Endothelial cell of umbilical vein (primary cell): ENCODE data around the gene SLC2A6. TPM values are rescaled to one million over a fixed set of nuclear protein-coding genes. Genes with fewer than 3 reads are reported as not detected.

Source experiments
- BruUV-seq: library from RNA; stranded (reverse); fragments of 400-500 nt; replicated peaks from 2 replicates; lab custom pipeline; 2021; lab: Mats Ljungman, UMichigan
- CTCF ChIA-PET: fragments of 300-600, 350-600 bp; sonication (Branson Sonifier 250); formaldehyde crosslinking; loops from one replicate; lab custom pipeline; 2021; ENCODE audit warnings: antibody characterized with exemption, inconsistent platforms; lab: Charles Lee
- POLR2A ChIA-PET: fragments of 300-600, 350-600 bp; sonication (Branson Sonifier 250); formaldehyde crosslinking; loops from one replicate; lab custom pipeline; 2021; ENCODE audit warnings: antibody characterized with exemption, inconsistent platforms; lab: Charles Lee
- DNase-seq: peaks from one replicate; pipeline ENCODE4 v3.0.0-alpha.2; 2011; ENCODE audit warnings: low read depth, low spot score
- FAIRE-seq: peaks from 2 replicates; lab custom pipeline; 2011; peaks lifted over from hg19 to GRCh38; lab: Jason Lieb, UNC
- H2AFZ ChIP-seq: 2 replicates; pipeline ENCODE4 v1.6.0; 2012; ENCODE audit warnings: low read depth, low read length, control low read depth, inconsistent platforms
- H3K27ac ChIP-seq: 2 replicates; pipeline ENCODE4 v1.5.1; 2011; ENCODE audit warnings: low read depth, mild to moderate bottlenecking, control low read depth, low read length, moderate library complexity; ENCODE audit not compliant: insufficient read depth
- H3K27me3 ChIP-seq, 2 experiments: 2 replicates each; pipeline versions ENCODE4 v1.6.0 to v1.6.1; 2011; ENCODE audit warnings: low read length in 2 of 2, mixed read lengths in 1 of 2; ENCODE audit not compliant: control insufficient read depth in 2 of 2, insufficient read depth in 2 of 2
- H3K36me3 ChIP-seq, 2 experiments: 2 replicates in 1 of 2; 3 replicates in 1 of 2; pipeline ENCODE4 v1.5.1; 2011; ENCODE audit warnings: low read length in 2 of 2, mild to moderate bottlenecking in 1 of 2, moderate library complexity in 1 of 2; ENCODE audit not compliant: control insufficient read depth in 2 of 2, insufficient read depth in 2 of 2; ENCODE audit errors: extremely low read depth in 1 of 2
- H3K4me1 ChIP-seq: 3 replicates; pipeline ENCODE4 v1.5.1; 2011; ENCODE audit warnings: mild to moderate bottlenecking, low read length; ENCODE audit not compliant: control insufficient read depth, insufficient read depth; ENCODE audit errors: extremely low read depth
- H3K4me2 ChIP-seq: 2 replicates; pipeline ENCODE4 v1.6.1; 2011; ENCODE audit warnings: low read length, control low read depth, mixed read lengths; ENCODE audit not compliant: insufficient read depth
- H3K4me3 ChIP-seq, 3 experiments: fragments of 200-600 bp in 1 of 3; sonication (generic), shearing (Covaris generic) in 1 of 3; replicated peaks in 1 of 3; 2 replicates each; pipeline ENCODE4 v1.5.1; 2011 to 2016; ENCODE audit warnings: control low read depth in 3 of 3, low read length in 3 of 3, mild to moderate bottlenecking in 2 of 3, inconsistent platforms in 1 of 3, low read depth in 1 of 3, moderate library complexity in 1 of 3; ENCODE audit not compliant: insufficient read depth in 1 of 3
- H3K79me2 ChIP-seq: 2 replicates; pipeline ENCODE4 v1.6.0; 2012; ENCODE audit warnings: low read length, inconsistent platforms; ENCODE audit not compliant: control insufficient read depth, insufficient read depth
- H3K9ac ChIP-seq: replicated peaks from 2 replicates; pipeline ENCODE3; 2011; ENCODE audit warnings: low read length, control low read depth; ENCODE audit not compliant: insufficient read depth; ENCODE audit errors: extremely low read depth
- H3K9me1 ChIP-seq: replicated peaks from 3 replicates; pipeline ENCODE4 v1.6.0; 2011; ENCODE audit warnings: mild to moderate bottlenecking, low read length; ENCODE audit not compliant: control insufficient read depth, insufficient read depth; ENCODE audit errors: extremely low read depth
- H3K9me3 ChIP-seq: replicated peaks from 2 replicates; pipeline ENCODE4 v1.5.1; 2012; ENCODE audit warnings: low read length, inconsistent platforms; ENCODE audit not compliant: control insufficient read depth, insufficient read depth
- H4K20me1 ChIP-seq: replicated peaks from 2 replicates; pipeline ENCODE3; 2011; ENCODE audit warnings: mild to moderate bottlenecking, low read length; ENCODE audit not compliant: control insufficient read depth, insufficient read depth; ENCODE audit errors: extremely low read depth
- CTCF ChIP-seq, 2 donors: IDR thresholded peaks; 1 replicate in 1 of 2; 2 replicates in 1 of 2; pipeline ENCODE4 v1.5.1; 2011; ENCODE audit warnings: low read length in 2 of 2, mild to moderate bottlenecking in 2 of 2, moderate library complexity in 2 of 2, control low read depth in 1 of 2, inconsistent platforms in 1 of 2, low read depth in 1 of 2; ENCODE audit not compliant: insufficient read depth in 1 of 2; ENCODE audit errors: extremely low read depth in 1 of 2
- EZH2 ChIP-seq: IDR thresholded peaks from 2 replicates; pipeline ENCODE4 v1.6.1; 2012; ENCODE audit warnings: borderline replicate concordance, low read depth, mild to moderate bottlenecking, moderate library complexity, low read length, inconsistent platforms; ENCODE audit not compliant: severe bottlenecking
- FOS ChIP-seq: IDR thresholded peaks from 2 replicates; pipeline ENCODE4 v1.6.1; 2011; ENCODE audit warnings: mild to moderate bottlenecking, low read length, moderate library complexity, borderline replicate concordance; ENCODE audit not compliant: insufficient read depth
- GATA2 ChIP-seq: IDR thresholded peaks from 2 replicates; pipeline ENCODE4 v1.7.0; 2011; ENCODE audit warnings: low read depth, mild to moderate bottlenecking, moderate library complexity, mixed read lengths, low read length; ENCODE audit not compliant: insufficient read length, insufficient read depth
- JUN ChIP-seq: IDR thresholded peaks from 2 replicates; pipeline ENCODE4 v1.6.1; 2011; ENCODE audit warnings: borderline replicate concordance, low read depth; ENCODE audit not compliant: insufficient read length, insufficient read depth
- MYC ChIP-seq: IDR thresholded peaks from one replicate; pipeline ENCODE4 v1.6.1; 2011; ENCODE audit warnings: mild to moderate bottlenecking, low read depth, low read length
- POLR2A ChIP-seq: IDR thresholded peaks from 2 replicates; pipeline ENCODE4 v1.6.1; 2012; ENCODE audit warnings: low read depth, mild to moderate bottlenecking, control low read depth, low read length
- POLR2AphosphoS5 ChIP-seq: IDR thresholded peaks from 2 replicates; pipeline ENCODE4 v1.6.1; 2012; ENCODE audit warnings: low read depth, mild to moderate bottlenecking, control low read depth, low read length, moderate library complexity; ENCODE audit not compliant: insufficient read depth
- dilution Hi-C: fragments of 300-500 bp; cut with MboI; formaldehyde crosslinking; loops from one replicate; pipeline ENCODE4 v1.15.0; 2019; ENCODE audit warnings: low sequenced_read_pairs; ENCODE audit not compliant: extremely low pct_ligation_motif_present
- intact Hi-C: fragments of 100-400 bp; cut with micrococcal nuclease; formaldehyde crosslinking; loops from one replicate; pipeline ENCODE4 v1.10.0; 2022
- polyA plus RNA-seq, 4 experiments: library from polyadenylated mRNA; depleted of rRNA in 3 of 4; stranded (reverse) in 3 of 4; unstranded in 1 of 4; fragments of >200 nt; gene quantifications; 2 replicates each; pipeline versions ENCODE4 v1.2.1 to v1.2.3, GENCODE V29; 2011 to 2012; ENCODE audit warnings: missing spikeins in 1 of 4
- total RNA-seq: library from RNA; stranded (reverse); gene quantifications from 2 replicates; pipeline ENCODE4 v1.2.3, GENCODE V29; 2021
- TF ChIP-seq, protein P1 (sequence below): IDR thresholded peaks from 2 replicates; pipeline ENCODE4 v1.6.1; 2011; ENCODE audit not compliant: insufficient read depth, insufficient read length

SLC2A6 gene
- total and polyA plus RNA-seq, 2 donors (not counting 3 experiments of a cell fraction or from before 2014, with no cell fraction given) = 35.7 to 39.6 TPM

DNA sequence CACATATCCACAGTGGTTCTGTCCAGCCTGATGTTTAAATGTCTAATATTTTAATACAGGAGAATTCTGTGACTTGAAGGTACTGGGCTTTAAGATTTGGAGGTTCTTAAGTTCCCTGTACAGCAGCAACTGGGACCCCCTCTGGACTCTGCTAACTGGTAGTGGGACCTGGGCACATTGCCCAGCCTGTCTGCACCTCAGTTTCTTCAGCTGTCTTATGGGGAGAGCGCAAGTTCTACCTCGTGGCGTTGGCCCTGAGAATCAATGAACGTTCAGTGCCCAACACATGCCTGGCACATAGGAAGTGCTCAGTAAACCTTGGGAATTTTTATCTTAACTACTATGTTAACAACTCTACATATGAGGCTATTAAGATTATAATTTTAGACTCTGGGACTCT lies 1.4 kb downstream of the SLC2A6 start:
- Histone ChIP-seq H3K4me2 (peak overlapping the region; percentile 48), H3K27me3 (no peaks in the 10 kb centered on the region), H3K36me3 (peaks cover 3 to 31% of the 10 kb centered on the region in 2 experiments), H3K4me3 (no peak overlapping the region), H4K20me1 (no peaks in the 10 kb centered on the region), H3K9me1 (no peaks in the 10 kb centered on the region), H3K9me3 (no peaks in the 10 kb centered on the region), H3K9ac (peak overlapping the region; percentile 84), H2AFZ (no peak overlapping the region), H3K79me2 (peaks cover 8% of the 10 kb centered on the region), H3K27ac (no peak overlapping the region), H3K4me1 (peaks cover 6% of the 10 kb centered on the region)
- no TSS peak for BruUV-seq
- dilution Hi-C loops (no loop called here), intact Hi-C loops (no loop called here)
- DNase-seq = no peak
- TF ChIP-seq POLR2A = no peak
- no peak for TF ChIP-seq MYC
- no peak for TF ChIP-seq JUN
- TF ChIP-seq, protein P1, sequence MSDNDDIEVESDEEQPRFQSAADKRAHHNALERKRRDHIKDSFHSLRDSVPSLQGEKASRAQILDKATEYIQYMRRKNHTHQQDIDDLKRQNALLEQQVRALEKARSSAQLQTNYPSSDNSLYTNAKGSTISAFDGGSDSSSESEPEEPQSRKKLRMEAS = no peak
- no peak for TF ChIP-seq EZH2
- no peak for TF ChIP-seq POLR2AphosphoS5
- TF ChIP-seq FOS = no peak
- POLR2A ChIA-PET = interaction anchor here (2.7 kb wide), 1 partner anchor 18 kb away, joined by 8 read pairs; the partner anchor contains the start of gene CACFD1
- FAIRE-seq = no peak
- CTCF ChIA-PET = interaction anchor here (2.0 kb wide), 1 partner anchor 9 kb away, joined by 6 read pairs; no protein-coding TSS in a partner anchor

GRCh38 chr9:133476941-133477340 lies 2.0 kb downstream of the SLC2A6 start:
- intact Hi-C loops (no loop called here), dilution Hi-C loops (no loop called here)
- Histone ChIP-seq H3K27me3 (no peaks in the 10 kb centered on the region), H3K9ac (no peak overlapping the region), H3K27ac (no peak overlapping the region), H3K4me3 (no peak overlapping the region), H3K9me1 (no peaks in the 10 kb centered on the region), H3K4me2 (no peak overlapping the region), H3K4me1 (peaks cover 6% of the 10 kb centered on the region), H3K36me3 (peaks cover 3 to 31% of the 10 kb centered on the region in 2 experiments), H3K79me2 (peaks cover 8% of the 10 kb centered on the region), H2AFZ (no peak overlapping the region), H3K9me3 (no peaks in the 10 kb centered on the region), H4K20me1 (no peaks in the 10 kb centered on the region)
- TF ChIP-seq, protein P1 = no peak
- no peak for TF ChIP-seq POLR2AphosphoS5
- TF ChIP-seq POLR2A = no peak
- no peak for TF ChIP-seq JUN
- no peak for TF ChIP-seq GATA2
- TF ChIP-seq MYC = no peak
- TF ChIP-seq CTCF (IDR thresholded peaks at IDR 0.05; ENCODE audit: extremely low read depth in 1 of 2, insufficient read depth in 1 of 2, low read depth in 1 of 2, low read length in 2 of 2) = no peak
- no peak for TF ChIP-seq FOS
- TF ChIP-seq EZH2 = no peak
- ChIA-PET CTCF (no interaction called here), POLR2A (interaction anchor here (2.7 kb wide), 1 partner anchor 17 kb away, joined by 8 read pairs; the partner anchor contains the start of gene CACFD1)
- no TSS peak for BruUV-seq
- FAIRE-seq (no peak), DNase-seq (no peak)
